Upper lobe of right lung (tissue), 1 donor: Measurements from ENCODE around the gene BUB3. TPM values are rescaled to one million over a fixed set of nuclear protein-coding genes. Genes with fewer than 3 reads are reported as not detected.

ENCODE experiments used
- ATAC-seq: fragments of 200-7000 bp; cut with Tn5 transposase; one replicate; pipeline ENCODE4 v1.9.1; 2020; ENCODE audit warnings: mild to moderate bottlenecking, moderate library complexity
- DNase-seq: peaks from one replicate; pipeline ENCODE4 v3.0.0-alpha.2; 2020
- H3K27ac ChIP-seq: fragments of 200-600 bp; one replicate; pipeline ENCODE4 v1.8.0; 2022
- H3K27me3 ChIP-seq: fragments of 200-600 bp; one replicate; pipeline ENCODE4 v1.8.0; 2022; ENCODE audit warnings: mild to moderate bottlenecking
- H3K36me3 ChIP-seq: fragments of 200-600 bp; one replicate; pipeline ENCODE4 v1.8.0; 2022
- H3K4me1 ChIP-seq: fragments of 200-600 bp; one replicate; pipeline ENCODE4 v1.8.0; 2022
- H3K4me3 ChIP-seq: fragments of 200-600 bp; one replicate; pipeline ENCODE4 v1.8.0; 2022; ENCODE audit warnings: mild to moderate bottlenecking
- H3K9me3 ChIP-seq: fragments of 200-600 bp; one replicate; pipeline ENCODE4 v1.8.0; 2022
- intact Hi-C: fragments of 100-400 bp; cut with DNase I; formaldehyde crosslinking; loops from one replicate; pipeline ENCODE4 v1.11.0; 2022
- total RNA-seq: library from RNA; stranded (reverse); fragmentation: NEBNext Ultra II Directional; extraction: Animal tissue kit (Norgen Biotek cat#: 25700); gene quantifications from one replicate; pipeline ENCODE4 v1.2.1, GENCODE V29; 2021
- TF ChIP-seq, protein P1 (sequence below): fragments of 200-600 bp; IDR thresholded peaks from one replicate; pipeline ENCODE4 v1.8.0; 2022; ENCODE audit warnings: antibody characterized with exemption
- donor health status: DM: no; HTN: yes; CAD: no; lungs with severe emphysema.

BUB3 gene
- total RNA-seq, 1 donor from 2014 or later: 61.8 TPM

DNA sequence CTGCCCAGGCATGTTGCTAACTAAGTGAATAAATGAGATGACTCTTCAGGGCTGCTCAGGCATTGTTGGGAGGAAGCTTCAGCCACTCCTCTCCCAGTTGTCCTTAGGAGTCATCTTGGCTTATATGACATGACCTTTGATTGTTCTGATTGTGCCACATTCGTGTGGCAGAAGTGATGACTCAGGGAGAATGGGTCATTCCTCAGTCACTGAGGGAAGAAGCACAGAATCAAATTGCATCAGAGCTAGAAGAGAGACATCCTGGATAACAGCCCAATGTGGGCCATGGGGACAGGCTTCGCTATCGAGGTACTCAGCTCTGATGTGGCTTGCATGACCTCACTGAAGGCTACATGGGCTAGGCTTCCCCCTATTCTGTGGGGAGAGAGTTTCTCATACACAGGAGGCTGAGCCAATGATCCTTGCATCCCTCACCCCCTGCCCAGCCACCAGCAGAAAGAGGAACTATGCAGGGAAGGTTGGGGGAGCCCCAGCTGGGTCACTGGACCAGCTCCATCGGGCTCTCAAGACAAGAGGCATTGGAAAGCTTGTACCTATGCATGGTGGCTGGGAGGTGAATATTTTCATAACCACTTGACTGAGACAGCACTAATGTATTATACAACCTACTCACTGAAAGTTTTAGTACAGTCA is 24.5 kb upstream of the BUB3 start:
- Histone ChIP-seq H3K27ac (no peak overlapping the region), H3K9me3 (no peaks in the 10 kb centered on the region), H3K27me3 (peaks cover 92% of the 10 kb centered on the region), H3K4me3 (no peak overlapping the region), H3K4me1 (peaks cover 18% of the 10 kb centered on the region), H3K36me3 (no peaks in the 10 kb centered on the region)
- intact Hi-C loops: no loop called here
- ATAC-seq: no peak
- DNase-seq: no peak
- TF ChIP-seq, protein P1, sequence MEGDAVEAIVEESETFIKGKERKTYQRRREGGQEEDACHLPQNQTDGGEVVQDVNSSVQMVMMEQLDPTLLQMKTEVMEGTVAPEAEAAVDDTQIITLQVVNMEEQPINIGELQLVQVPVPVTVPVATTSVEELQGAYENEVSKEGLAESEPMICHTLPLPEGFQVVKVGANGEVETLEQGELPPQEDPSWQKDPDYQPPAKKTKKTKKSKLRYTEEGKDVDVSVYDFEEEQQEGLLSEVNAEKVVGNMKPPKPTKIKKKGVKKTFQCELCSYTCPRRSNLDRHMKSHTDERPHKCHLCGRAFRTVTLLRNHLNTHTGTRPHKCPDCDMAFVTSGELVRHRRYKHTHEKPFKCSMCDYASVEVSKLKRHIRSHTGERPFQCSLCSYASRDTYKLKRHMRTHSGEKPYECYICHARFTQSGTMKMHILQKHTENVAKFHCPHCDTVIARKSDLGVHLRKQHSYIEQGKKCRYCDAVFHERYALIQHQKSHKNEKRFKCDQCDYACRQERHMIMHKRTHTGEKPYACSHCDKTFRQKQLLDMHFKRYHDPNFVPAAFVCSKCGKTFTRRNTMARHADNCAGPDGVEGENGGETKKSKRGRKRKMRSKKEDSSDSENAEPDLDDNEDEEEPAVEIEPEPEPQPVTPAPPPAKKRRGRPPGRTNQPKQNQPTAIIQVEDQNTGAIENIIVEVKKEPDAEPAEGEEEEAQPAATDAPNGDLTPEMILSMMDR: no peak

DNA sequence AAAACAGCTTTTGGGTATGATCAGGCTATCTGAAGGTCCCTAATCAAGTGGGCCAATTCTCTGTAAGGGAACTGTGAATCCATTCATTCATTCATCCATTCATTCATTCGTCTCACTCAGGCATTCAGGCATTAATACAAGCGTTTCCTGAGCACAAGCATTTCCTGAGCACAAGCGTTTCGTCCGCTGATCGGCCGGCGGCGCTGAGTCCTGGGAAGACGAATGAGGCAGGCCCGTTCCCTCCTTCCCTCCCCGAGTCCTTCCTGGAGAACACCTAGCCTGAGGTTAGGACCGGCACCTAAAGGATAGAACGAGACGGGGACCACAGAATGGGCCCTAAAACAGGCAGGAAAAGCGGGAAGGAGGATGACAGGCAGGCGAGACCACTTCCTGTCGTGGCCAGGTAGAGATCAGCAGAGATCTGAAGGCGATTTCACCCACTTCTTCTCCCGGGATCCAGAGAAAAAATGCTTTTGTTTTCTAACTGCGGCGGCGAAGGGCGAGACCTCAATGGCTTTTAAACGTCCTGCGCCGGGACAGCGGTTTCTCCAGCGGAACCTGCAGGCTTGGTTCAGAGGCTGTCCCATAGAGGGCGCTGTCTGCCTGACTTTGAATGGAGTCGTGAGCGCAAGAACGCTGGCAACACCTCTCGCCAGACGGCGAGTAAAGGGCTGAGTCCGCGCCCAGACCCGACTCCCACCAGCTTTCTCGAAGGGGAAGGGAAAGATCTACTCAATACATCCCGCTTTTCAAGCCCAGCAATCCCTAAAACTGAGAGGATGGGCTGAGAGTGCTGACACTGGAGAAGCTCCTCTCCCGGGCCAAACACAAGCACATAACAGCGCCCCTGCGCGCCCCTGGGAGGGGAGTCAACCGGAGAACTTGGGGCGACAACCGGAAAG is 21.4 kb upstream of the BUB3 start:
- DNase-seq (peak; percentile 88), ATAC-seq (peak; percentile 89)
- Histone ChIP-seq H3K27me3 (peaks cover 94% of the 10 kb centered on the region), H3K4me1 (peaks cover 42% of the 10 kb centered on the region), H3K27ac (no peak overlapping the region), H3K4me3 (peak overlapping the region; percentile 18), H3K36me3 (no peaks in the 10 kb centered on the region), H3K9me3 (no peaks in the 10 kb centered on the region)
- TF ChIP-seq, protein P1: peak; percentile 92
- intact Hi-C loops: no loop called here

DNA sequence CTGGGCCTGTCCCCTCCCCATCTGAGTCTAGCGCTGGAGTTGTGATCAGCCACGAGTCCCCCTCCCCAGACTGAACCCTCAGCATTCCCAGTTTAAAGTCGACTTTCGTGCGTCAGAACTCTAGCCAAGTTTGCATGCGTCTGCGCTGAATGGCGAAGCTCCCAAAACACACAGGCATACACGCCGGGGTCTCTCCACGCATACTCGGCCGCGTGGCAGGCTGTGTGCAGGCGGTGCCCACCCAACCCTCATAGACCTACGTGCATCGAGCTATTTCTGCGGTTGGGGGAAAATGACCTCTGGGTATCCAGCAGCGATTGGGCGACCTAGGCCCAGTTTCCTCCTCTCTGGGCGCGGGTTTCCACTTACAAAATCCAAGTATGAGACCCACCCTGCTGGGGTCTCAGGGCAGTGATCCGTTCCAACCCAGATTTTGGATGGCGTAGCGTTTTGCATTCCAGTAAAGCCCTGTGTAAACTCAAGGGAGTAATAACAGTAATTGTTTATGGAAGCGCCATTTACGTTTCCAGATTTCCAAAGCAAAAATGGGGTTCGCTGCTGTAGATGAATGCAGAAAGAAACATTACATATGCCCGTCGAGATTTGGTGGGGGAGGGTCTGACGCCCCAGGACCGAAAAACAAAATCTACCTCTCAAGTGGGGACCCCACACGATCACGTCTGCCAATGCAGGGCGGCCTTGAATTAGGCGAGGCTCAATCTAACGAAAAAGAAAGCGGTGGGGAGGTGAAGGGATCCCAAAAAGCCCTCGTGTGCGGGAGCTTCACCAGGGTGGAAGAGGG is 20.5 kb upstream of the BUB3 start:
- H3K4me1 ChIP-seq: peaks cover 43% of the 10 kb centered on the region
- TF ChIP-seq, protein P1: no peak
- H3K9me3 ChIP-seq: no peaks in the 10 kb centered on the region
- DNase-seq: no peak
- H3K4me3 ChIP-seq: no peak overlapping the region
- no peak overlapping the region for H3K27ac ChIP-seq
- no peaks in the 10 kb centered on the region for H3K36me3 ChIP-seq
- intact Hi-C loops: no loop called here
- peaks cover 95% of the 10 kb centered on the region for H3K27me3 ChIP-seq
- ATAC-seq: no peak

DNA sequence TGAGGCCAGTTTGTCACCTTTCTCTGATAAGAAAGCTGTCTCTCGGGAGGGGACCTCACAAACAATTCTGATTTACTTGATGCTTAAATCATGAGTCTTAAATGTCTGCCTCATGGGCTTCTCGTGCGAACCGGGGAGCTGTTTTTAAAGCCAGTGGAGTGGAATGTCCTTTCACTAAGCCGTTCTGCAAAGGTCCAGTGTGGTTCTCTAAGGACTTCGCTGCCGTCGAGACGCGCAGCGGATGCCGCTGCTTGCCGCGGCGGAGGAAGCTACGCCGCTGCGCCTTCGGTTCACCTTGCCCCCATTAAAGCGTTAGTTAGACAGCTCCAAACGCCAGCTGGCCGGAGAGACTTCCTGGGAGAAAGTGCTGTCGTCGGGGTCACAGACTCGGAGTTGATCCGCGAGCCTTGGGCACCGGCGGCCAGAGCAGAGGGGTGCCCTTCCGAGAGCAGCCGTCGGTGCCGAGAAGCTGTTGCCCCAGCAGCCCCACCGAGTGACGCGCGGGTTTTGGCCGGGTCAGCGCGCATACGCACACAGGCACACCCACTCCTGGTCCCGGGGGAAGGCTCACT is 19.8 kb upstream of the BUB3 start:
- ATAC-seq (no peak), DNase-seq (no peak)
- peaks cover 99% of the 10 kb centered on the region for H3K27me3 ChIP-seq
- peaks cover 44% of the 10 kb centered on the region for H3K4me1 ChIP-seq
- TF ChIP-seq, protein P1: no peak
- H3K9me3 ChIP-seq: no peaks in the 10 kb centered on the region
- intact Hi-C loops: no loop called here
- H3K27ac ChIP-seq: no peak overlapping the region
- H3K36me3 ChIP-seq: no peaks in the 10 kb centered on the region
- no peak overlapping the region for H3K4me3 ChIP-seq

DNA sequence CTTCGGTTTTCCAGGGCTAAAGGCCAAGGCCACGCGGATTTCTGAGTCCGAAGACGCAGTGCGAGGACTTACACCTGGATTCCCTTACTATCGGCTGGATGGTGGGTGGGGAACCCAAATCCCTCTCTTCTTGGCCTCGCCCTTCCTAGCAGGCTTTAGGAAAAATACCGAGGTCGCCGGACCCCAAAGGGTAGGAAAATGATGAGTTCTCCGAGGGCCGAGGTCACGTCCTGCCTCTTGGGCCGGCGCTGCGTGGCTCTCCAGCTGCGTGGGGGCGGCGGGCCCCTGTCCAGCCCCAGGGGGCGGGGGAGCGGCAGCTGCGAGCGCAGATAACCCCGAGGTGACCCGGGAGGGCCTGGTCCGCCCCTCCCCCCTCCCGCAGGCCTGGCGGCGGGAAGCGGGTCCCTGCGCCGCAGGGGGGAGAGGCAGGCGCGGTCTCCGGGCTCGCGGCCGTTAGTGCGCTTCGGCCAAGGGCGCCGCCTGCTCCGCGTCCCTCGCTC is 19.2 kb upstream of the BUB3 start:
- no peak for DNase-seq
- peaks cover 100% of the 10 kb centered on the region for H3K27me3 ChIP-seq
- ATAC-seq: no peak
- no peak overlapping the region for H3K27ac ChIP-seq
- peak overlapping the region; percentile 39 for H3K4me3 ChIP-seq
- no peaks in the 10 kb centered on the region for H3K36me3 ChIP-seq
- no peaks in the 10 kb centered on the region for H3K9me3 ChIP-seq
- intact Hi-C loops: no loop called here
- TF ChIP-seq, protein P1: no peak
- peaks cover 49% of the 10 kb centered on the region for H3K4me1 ChIP-seq
